Heart left ventricle (tissue), 13 donors: ENCODE data around the gene ENTPD7.

Source experiments
- POLR2A ChIP-seq, 2 donors: fragments of 450-650 bp; IDR thresholded peaks; one replicate each; pipeline ENCODE4 v1.6.1; 2017; ENCODE audit warnings: antibody characterized with exemption in 2 of 2, mild to moderate bottlenecking in 2 of 2, moderate library complexity in 2 of 2
- TF ChIP-seq, protein P1 (sequence below), 12 donors: fragments of 200-600 bp; sonication (generic) in 4 of 12; IDR thresholded peaks; one replicate each; pipeline versions ENCODE4 v1.5.0 to v1.8.0; 2018 to 2022; ENCODE audit warnings: antibody characterized with exemption in 12 of 12, mild to moderate bottlenecking in 5 of 12
- donor health status: ischemic (EF 13 %, LVEDD 7.1; RV severe dilation, severe dysfunction).
- donor health status: DM: no; HTN: yes; CAD: no.
- donor health status: DM: no; HTN: no; CAD: no.
- donor health status: ischemic (EF 25% LVEDD 6.9; RV normal size, moderate dysfunction).
- donor health status: ischemic (EF 25% LVEDD 5.7; RV mildly dilated, moderate dysfunction).
- donor health status: ischemic (EF 35%, LVEDD 5.7; RV mildly dilated, moderate dysfunction).
- donor health status: nonischemic (EF 11% LVEDD 7.7; RV severe dilation, severe dysfunction).
- donor health status: DM: yes; HTN: yes; CAD: no.
- donor health status: PGD.
- donor health status: ischemic (EF 29% LVEDD 5.4; RV normal size, mild dysfunction).
- donor health status: nonischemic (EF 23%, LVEDD 6.1; RV moderate dilation, normal function).

DNA sequence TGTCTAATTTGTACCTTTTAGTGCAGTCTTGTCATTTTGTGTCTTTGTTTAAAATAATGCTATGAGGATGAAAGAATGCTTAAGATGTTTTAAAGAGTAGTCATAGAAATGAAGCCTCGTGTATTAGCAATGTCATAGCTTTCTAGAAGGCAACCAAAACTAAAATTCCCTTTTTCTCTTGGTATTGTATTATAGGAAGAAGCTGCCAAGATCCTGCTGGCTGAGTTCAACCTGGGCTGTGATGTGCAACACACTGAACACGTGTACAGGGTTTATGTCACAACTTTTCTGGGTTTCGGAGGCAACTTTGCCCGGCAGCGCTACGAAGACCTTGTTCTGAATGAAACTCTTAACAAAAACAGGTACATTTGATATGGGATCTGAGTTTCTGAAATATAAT is 36.5 kb downstream of the ENTPD7 start:
- TF ChIP-seq, protein P1, sequence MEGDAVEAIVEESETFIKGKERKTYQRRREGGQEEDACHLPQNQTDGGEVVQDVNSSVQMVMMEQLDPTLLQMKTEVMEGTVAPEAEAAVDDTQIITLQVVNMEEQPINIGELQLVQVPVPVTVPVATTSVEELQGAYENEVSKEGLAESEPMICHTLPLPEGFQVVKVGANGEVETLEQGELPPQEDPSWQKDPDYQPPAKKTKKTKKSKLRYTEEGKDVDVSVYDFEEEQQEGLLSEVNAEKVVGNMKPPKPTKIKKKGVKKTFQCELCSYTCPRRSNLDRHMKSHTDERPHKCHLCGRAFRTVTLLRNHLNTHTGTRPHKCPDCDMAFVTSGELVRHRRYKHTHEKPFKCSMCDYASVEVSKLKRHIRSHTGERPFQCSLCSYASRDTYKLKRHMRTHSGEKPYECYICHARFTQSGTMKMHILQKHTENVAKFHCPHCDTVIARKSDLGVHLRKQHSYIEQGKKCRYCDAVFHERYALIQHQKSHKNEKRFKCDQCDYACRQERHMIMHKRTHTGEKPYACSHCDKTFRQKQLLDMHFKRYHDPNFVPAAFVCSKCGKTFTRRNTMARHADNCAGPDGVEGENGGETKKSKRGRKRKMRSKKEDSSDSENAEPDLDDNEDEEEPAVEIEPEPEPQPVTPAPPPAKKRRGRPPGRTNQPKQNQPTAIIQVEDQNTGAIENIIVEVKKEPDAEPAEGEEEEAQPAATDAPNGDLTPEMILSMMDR (IDR thresholded peaks at IDR 0.05): no peak
- no peak for TF ChIP-seq POLR2A (IDR thresholded peaks at IDR 0.05)
